HG03045 (cell line): Measurements from ENCODE around the gene PLEKHJ1.
A peak's percentile ranks its signal among the peaks of the same experiment; 100 is the strongest.

Experiments used
- ATAC-seq: cut with Tn5 transposase; IDR thresholded peaks from one replicate; pipeline ENCODE4 v1.9.1; 2021; ENCODE audit warnings: mild to moderate bottlenecking, moderate library complexity; ENCODE audit not compliant: unreplicated experiment

The PLEKHJ1 gene

DNA sequence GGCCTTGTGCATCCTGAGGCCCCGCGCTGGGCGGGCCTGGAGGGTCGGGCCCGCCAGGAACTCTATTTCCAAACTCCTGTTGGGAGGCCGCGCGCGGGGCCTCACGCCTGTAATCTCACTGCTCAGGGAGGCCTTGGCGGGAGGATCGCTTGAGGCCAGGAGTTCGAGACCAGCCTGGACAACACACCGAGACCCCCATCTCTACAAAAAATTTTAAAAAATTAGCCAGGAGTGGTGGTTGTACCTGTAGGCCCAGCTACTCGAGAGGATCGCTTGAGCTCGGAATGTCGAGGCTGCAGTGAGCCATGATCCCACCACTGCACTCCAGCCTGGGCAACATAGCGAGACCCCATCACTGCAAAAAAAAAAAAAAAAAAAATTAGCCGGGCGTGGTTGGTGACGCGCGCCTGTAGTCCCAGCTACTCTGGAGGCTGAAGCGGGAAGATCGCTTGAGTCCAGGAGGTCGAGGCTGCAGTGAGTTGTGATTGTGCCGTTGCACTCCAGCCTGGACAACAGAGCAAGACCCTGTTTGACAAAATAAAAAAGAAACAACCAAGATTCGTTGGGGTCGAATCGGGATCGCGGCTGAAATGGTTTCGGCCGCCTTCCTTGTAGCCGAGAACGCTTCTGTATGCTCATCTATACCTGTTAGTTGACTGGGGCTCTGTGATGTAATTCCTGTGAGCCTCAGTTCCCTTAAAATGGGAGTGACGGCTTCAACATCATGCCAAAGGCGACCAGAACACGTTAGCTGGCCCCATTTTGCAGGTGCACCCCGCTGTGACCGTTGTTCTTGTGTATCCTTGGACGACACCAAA lies 1.1 kb upstream of the PLEKHJ1 start:
- ATAC-seq = no peak

GRCh38 chr19:2236064-2236313 lies 140 bp downstream of the PLEKHJ1 start:
- no peak for ATAC-seq

DNA sequence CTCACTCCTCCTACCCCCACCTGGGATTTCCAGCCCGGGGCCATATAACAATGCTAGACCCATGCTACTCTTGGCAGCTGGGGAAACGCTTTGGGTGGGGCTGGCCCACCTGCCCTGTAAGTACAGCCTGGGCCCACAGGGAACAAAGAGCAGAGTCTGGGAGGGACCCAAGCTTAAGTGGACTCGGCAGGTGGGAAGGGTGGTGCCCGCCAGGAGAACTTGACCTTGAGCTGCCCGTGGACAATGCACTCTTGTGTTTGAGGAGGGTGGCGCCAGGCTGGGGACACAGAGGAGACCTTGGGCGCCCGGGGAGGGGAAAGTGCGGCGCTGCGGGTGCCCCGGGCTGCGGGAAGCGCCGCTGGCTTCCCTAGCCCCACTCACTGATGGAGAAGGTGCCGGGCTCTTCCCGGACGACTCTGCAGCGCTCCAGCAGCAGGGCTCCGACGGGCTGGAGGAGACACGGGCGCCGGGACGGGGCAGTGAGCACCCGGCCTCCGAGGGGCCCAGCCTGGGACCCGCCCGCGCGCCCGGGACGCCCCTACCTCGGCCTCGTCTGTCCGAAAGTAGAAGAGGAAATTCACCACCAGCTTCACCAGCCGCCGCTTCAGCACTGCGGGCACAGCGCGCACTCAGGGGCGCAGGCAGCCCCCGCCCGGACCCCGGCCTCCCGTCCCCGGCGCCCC lies 607 bp downstream of the PLEKHJ1 start:
- ATAC-seq = peak; percentile 15

DNA sequence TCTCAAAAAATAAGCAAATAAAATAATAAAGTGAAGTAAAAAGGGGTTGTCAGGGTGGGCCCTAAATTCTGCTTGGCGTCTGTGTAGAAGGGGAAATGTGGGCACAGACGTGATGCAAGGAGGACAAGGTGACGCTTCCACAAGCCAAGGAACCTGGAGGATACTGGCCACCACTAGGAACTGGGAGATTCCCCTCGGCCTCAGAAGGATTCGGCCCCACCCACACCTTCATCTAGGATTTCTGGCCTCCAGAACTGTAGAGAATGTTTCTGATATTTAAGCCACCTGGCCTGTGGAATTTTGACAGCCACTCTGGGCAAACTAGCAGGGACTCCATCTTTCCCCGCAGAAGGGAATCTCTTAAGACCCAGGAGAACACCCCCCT lies 1.1 kb downstream of the PLEKHJ1 start:
- no peak for ATAC-seq

DNA sequence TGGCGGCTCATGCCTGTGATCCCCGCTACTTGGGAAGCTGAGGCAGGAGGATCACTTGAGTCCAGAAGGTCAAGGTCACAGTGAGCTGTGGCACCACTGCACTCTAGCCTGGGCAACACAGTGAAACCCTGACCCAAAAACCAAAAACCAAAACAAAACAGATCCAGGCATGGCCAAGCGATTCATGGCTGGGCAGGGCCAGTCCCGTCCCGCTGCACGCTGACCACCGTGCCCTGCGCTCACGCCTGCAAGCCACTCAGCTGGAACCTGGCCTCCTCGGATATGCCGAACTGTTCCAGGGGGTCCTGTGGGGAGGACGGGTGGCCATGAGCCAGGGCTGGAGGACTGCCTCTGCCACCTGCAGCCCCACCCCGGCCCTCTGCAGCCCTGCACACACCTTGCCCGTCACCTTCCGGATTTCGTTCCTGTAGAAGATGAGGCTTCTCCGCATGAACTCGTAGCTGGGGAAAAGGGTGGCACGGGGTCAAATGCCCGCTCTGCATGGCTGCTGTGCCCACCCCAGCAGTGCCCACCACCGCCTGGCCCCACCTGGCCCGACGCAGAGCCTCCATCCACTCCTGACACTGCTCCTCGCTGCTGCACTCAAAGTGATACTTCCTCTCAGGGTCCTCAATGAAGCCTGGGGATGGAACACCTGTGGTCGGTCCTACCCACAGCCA lies 2.4 kb downstream of the PLEKHJ1 start:
- ATAC-seq = no peak

GRCh38 chr19:2232286-2233151 lies 3.6 kb downstream of the PLEKHJ1 start:
- ATAC-seq = no peak

GRCh38 chr19:2231621-2232221 lies 4.4 kb downstream of the PLEKHJ1 start:
- no peak for ATAC-seq

DNA sequence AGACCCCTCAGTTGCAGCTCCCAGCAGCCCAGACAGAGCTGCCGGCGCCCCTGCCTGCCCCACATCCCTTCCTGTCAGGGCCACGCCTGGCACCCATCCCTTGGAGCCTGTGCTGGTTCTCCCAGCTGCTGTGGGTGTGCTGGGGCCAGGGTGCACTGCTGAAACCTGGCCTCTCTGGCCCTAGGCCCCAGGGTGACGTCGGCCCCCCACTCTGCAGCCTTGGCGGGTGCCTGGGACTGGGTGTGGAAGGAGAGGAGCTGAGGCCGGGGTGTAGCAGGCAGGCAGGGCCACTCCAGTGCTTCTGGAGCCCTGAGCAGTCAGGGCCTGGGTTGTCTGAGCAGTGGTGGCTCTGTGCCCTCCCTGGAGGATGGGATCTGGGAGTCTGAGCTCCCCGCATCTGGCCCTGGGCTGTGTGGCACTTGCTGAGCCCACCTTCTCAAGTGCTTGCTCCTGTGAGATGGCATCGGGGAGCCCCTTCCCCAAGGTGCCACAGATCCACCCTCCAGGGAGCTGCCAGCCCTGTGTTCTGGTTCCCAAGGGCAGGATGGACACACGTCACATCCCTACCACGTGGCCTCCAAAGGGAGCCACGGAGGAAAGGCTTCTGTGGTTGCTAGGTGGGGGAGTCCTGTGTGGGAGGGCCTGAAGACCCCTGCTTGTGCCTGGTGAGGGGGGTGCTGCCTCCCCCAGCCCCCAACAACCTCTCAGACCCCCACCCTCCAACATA lies 5.2 kb downstream of the PLEKHJ1 start:
- ATAC-seq = no peak

GRCh38 chr19:2230033-2230531 lies 6.0 kb downstream of the PLEKHJ1 start:
- no peak for ATAC-seq

- no peak for ATAC-seq
Observed at GRCh38 chr19:2229103-2230032, 6.8 kb downstream of the PLEKHJ1 start.

GRCh38 chr19:2228157-2229030 lies 7.7 kb downstream of the PLEKHJ1 start:
- no peak for ATAC-seq

- ATAC-seq = no peak
Observed at GRCh38 chr19:2227415-2228156, 8.5 kb downstream of the PLEKHJ1 start.

DNA sequence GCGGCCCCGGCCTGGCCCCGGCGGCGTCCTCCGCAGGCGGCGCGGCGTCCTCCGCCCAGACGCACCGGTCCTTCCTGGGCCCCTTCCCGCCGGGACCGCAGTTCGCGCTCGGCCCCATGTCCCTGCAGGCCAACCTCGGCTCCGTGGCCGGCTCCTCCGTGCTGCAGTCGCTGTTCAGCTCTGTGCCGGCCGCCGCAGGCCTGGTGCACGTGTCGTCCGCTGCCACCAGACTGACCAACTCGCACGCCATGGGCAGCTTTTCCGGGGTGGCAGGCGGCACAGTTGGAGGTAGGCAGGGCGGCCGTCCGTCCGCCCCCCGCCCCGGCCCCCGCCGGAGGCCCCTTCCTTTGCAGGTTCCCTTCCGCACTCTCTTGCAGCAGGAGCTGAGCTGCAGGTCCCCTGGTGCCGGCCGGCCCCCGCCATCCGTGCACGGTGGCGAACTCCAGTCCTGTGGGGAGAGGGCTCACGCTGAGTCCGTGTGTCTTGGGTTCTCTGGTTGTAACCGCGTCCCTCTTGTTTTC lies 9.2 kb downstream of the PLEKHJ1 start:
- no peak for ATAC-seq

GRCh38 chr19:2226051-2226839 lies 9.9 kb downstream of the PLEKHJ1 start:
- ATAC-seq = no peak

GRCh38 chr19:2225415-2226050 lies 10.6 kb downstream of the PLEKHJ1 start:
- no peak for ATAC-seq
